HEK293 (cell line): ENCODE data around the gene TRMT1.

ENCODE experiments used
- CTCF ChIA-PET: fragments of 350-600 bp; formaldehyde crosslinking; extraction: SDS; loops from one replicate; lab custom pipeline; 2021; ENCODE audit warnings: antibody characterized with exemption; lab: Yijun Ruan, JAX
- POLR2A ChIA-PET: fragments of 300-600 bp; formaldehyde crosslinking; extraction: SDS; loops from one replicate; lab custom pipeline; 2020; ENCODE audit warnings: antibody characterized with exemption, inconsistent platforms; lab: Yijun Ruan, JAX
- H3K27ac ChIP-seq: fragments of 200-500 bp; sonication (Bioruptor generic); 2 replicates; pipeline ENCODE4 v1.5.1; 2014; ENCODE audit warnings: low read depth, low read length, control low read depth, inconsistent platforms; ENCODE audit errors: extremely low read depth
- H3K36me3 ChIP-seq, 2 experiments: fragments of 200-500 bp in 1 of 2; sonication (Bioruptor generic) in 1 of 2; 1 replicate in 1 of 2; 2 replicates in 1 of 2; pipeline ENCODE4 v1.5.1; 2014 to 2017; ENCODE audit warnings: inconsistent platforms in 2 of 2, low read length in 2 of 2; ENCODE audit not compliant: control insufficient read depth in 2 of 2, insufficient read depth in 1 of 2
- H3K4me1 ChIP-seq: fragments of 200-500 bp; sonication (Bioruptor generic); 2 replicates; pipeline ENCODE4 v1.5.1; 2014; ENCODE audit warnings: mild to moderate bottlenecking, low read length, inconsistent platforms; ENCODE audit not compliant: control insufficient read depth, insufficient read depth
- H3K4me3 ChIP-seq: 2 replicates; pipeline ENCODE4 v1.5.1; 2011; ENCODE audit warnings: low read depth, mild to moderate bottlenecking, control low read depth, low read length, moderate library complexity
- H3K9me3 ChIP-seq: fragments of 200-500 bp; sonication (Bioruptor generic); 2 replicates; pipeline ENCODE4 v1.5.1; 2014; ENCODE audit warnings: low read depth, low read length, inconsistent platforms; ENCODE audit not compliant: control insufficient read depth, insufficient read depth
- GLIS2 ChIP-seq: fragments of 450-650 bp; formaldehyde crosslinking; IDR thresholded peaks from 2 replicates; pipeline ENCODE4 v1.5.1; 2016; ENCODE audit warnings: missing biosample characterization, missing genetic modification characterization
- IKZF3 ChIP-seq: fragments of 450-650 bp; IDR thresholded peaks from 2 replicates; pipeline ENCODE4 v1.5.0; 2018; ENCODE audit warnings: missing biosample characterization, mild to moderate bottlenecking, missing genetic modification characterization, moderate library complexity
- KLF1 ChIP-seq: fragments of 450-650 bp; formaldehyde crosslinking; IDR thresholded peaks from 2 replicates; pipeline ENCODE4 v1.5.1; 2016; ENCODE audit warnings: missing biosample characterization, missing genetic modification characterization
- KLF9 ChIP-seq: fragments of 450-650 bp; formaldehyde crosslinking; IDR thresholded peaks from 2 replicates; pipeline ENCODE4 v1.5.1; 2016; ENCODE audit warnings: missing biosample characterization, missing genetic modification characterization, low read depth
- SCRT2 ChIP-seq: fragments of 450-650 bp; formaldehyde crosslinking; IDR thresholded peaks from 2 replicates; pipeline ENCODE4 v1.5.1; 2016; ENCODE audit warnings: missing biosample characterization, missing genetic modification characterization
- SP7 ChIP-seq: fragments of 450-650 bp; formaldehyde crosslinking; IDR thresholded peaks from 2 replicates; pipeline ENCODE4 v1.5.1; 2016; ENCODE audit warnings: missing biosample characterization, missing genetic modification characterization
- TCF7L2 ChIP-seq: IDR thresholded peaks from 2 replicates; pipeline ENCODE4 v1.6.1; 2011; ENCODE audit warnings: low read depth, mild to moderate bottlenecking, inconsistent platforms, low read length, moderate library complexity, borderline replicate concordance
- ZBTB48 ChIP-seq: fragments of 450-650 bp; formaldehyde crosslinking; IDR thresholded peaks from 2 replicates; pipeline ENCODE4 v1.5.1; 2016; ENCODE audit warnings: missing biosample characterization, missing genetic modification characterization
- ZBTB49 ChIP-seq: fragments of 450-650 bp; formaldehyde crosslinking; IDR thresholded peaks from 2 replicates; pipeline ENCODE4 v1.5.1; 2016; ENCODE audit warnings: missing biosample characterization, missing genetic modification characterization, low read depth
- ZFP69B ChIP-seq: fragments of 450-650 bp; formaldehyde crosslinking; IDR thresholded peaks from 2 replicates; pipeline ENCODE4 v1.5.1; 2016; ENCODE audit warnings: missing biosample characterization, missing genetic modification characterization
- ZIC2 ChIP-seq: fragments of 450-650 bp; formaldehyde crosslinking; IDR thresholded peaks from 2 replicates; pipeline ENCODE4 v1.5.1; 2016; ENCODE audit warnings: missing biosample characterization, missing genetic modification characterization
- ZNF239 ChIP-seq: fragments of 450-650 bp; formaldehyde crosslinking; IDR thresholded peaks from 2 replicates; pipeline ENCODE4 v1.5.1; 2016; ENCODE audit warnings: missing biosample characterization, missing genetic modification characterization
- ZNF341 ChIP-seq: fragments of 450-650 bp; formaldehyde crosslinking; IDR thresholded peaks from 2 replicates; pipeline ENCODE4; 2016; ENCODE audit warnings: low read depth, missing biosample characterization, missing genetic modification characterization
- ZNF391 ChIP-seq: fragments of 450-650 bp; formaldehyde crosslinking; IDR thresholded peaks from 2 replicates; pipeline ENCODE4 v1.5.1; 2016; ENCODE audit warnings: low read depth, missing biosample characterization, missing genetic modification characterization, borderline replicate concordance
- ZNF394 ChIP-seq: fragments of 450-650 bp; formaldehyde crosslinking; IDR thresholded peaks from 2 replicates; pipeline ENCODE4 v1.5.1; 2016; ENCODE audit warnings: missing biosample characterization, missing genetic modification characterization, mild to moderate bottlenecking, moderate library complexity, borderline replicate concordance
- ZNF416 ChIP-seq: fragments of 450-650 bp; formaldehyde crosslinking; IDR thresholded peaks from 2 replicates; pipeline ENCODE4 v1.5.1; 2016; ENCODE audit warnings: missing biosample characterization, missing genetic modification characterization
- ZNF433 ChIP-seq: fragments of 450-650 bp; formaldehyde crosslinking; IDR thresholded peaks from 2 replicates; pipeline ENCODE4 v1.5.1; 2016; ENCODE audit warnings: missing biosample characterization, missing genetic modification characterization, low read depth
- ZNF529 ChIP-seq: fragments of 450-650 bp; formaldehyde crosslinking; IDR thresholded peaks from 2 replicates; pipeline ENCODE4 v1.5.1; 2017; ENCODE audit warnings: missing genetic modification characterization, missing biosample characterization; ENCODE audit not compliant: insufficient replicate concordance
- ZNF596 ChIP-seq: fragments of 450-650 bp; IDR thresholded peaks from 2 replicates; pipeline ENCODE4 v1.5.0; 2018; ENCODE audit warnings: missing biosample characterization, mild to moderate bottlenecking, missing genetic modification characterization, moderate library complexity
- ZNF645 ChIP-seq: fragments of 450-650 bp; formaldehyde crosslinking; IDR thresholded peaks from 2 replicates; pipeline ENCODE4; 2016; ENCODE audit warnings: missing biosample characterization, missing genetic modification characterization
- ZNF768 ChIP-seq: fragments of 450-650 bp; formaldehyde crosslinking; IDR thresholded peaks from 2 replicates; pipeline ENCODE4 v1.5.1; 2018; ENCODE audit warnings: missing biosample characterization, mild to moderate bottlenecking, missing genetic modification characterization
- ZSCAN23 ChIP-seq: fragments of 450-650 bp; formaldehyde crosslinking; IDR thresholded peaks from 2 replicates; pipeline ENCODE4 v1.5.1; 2016; ENCODE audit warnings: missing biosample characterization, missing genetic modification characterization

TRMT1 gene

GRCh38 chr19:13095934-13096927, 20.3 kb downstream of the TRMT1 start (continued):
- TF ChIP-seq ZNF596 (peak; percentile 49; the same call in 1 of the 2 replicates), SP7 (peak; percentile 47; the same call in 1 of the 2 replicates), ZIC2 (tag by site-specific recombination) (peak; percentile 60; the same call in 1 of the 2 replicates), ZBTB49 (tag by site-specific recombination) (no peak), ZNF416 (tag by site-specific recombination) (no peak), ZFP69B (tag by site-specific recombination) (no peak), TCF7L2 (0 out of 2 replicates have a peak, but pooled peaks have one; percentile 54)

GRCh38 chr19:13095393-13095784, 21.2 kb downstream of the TRMT1 start:
- H3K27ac ChIP-seq, result no peak overlapping the region
- H3K36me3 ChIP-seq, result peaks cover 0 to 14% of the 10 kb centered on the region in 2 experiments; a peak in 1 of 3 replicates
- no peaks in the 10 kb centered on the region for H3K9me3 ChIP-seq
- H3K4me1 ChIP-seq, result no peaks in the 10 kb centered on the region
- no peak overlapping the region for H3K4me3 ChIP-seq
- ChIA-PET POLR2A (interaction anchor here (0.5 to 1.8 kb wide), 6 partner anchors 53 to 339 kb away, joined by 3 to 9 read pairs (median 6); partner anchors contain the start of gene DAND5), CTCF (interaction anchor here (1.5 to 7.7 kb wide), 5 partner anchors 20 to 130 kb away, joined by 6 to 274 read pairs (median 46); no protein-coding TSS in a partner anchor)
- TF ChIP-seq GLIS2 (tag by site-specific recombination) (0 out of 2 replicates have a peak, but pooled peaks have one; percentile 13), ZNF645 (tag by site-specific recombination) (no peak), IKZF3 (tag by site-specific recombination) (0 out of 2 replicates have a peak, but pooled peaks have one; percentile 8)

GRCh38 chr19:13094771-13095392, 21.7 kb downstream of the TRMT1 start:
- H3K27ac ChIP-seq, result no peak overlapping the region
- POLR2A ChIA-PET, result interaction anchor here (0.5 to 1.8 kb wide), 5 partner anchors 54 to 126 kb away, joined by 3 to 9 read pairs (median 6); partner anchors contain the start of gene DAND5
- no peaks in the 10 kb centered on the region for H3K9me3 ChIP-seq
- H3K4me1 ChIP-seq, result no peaks in the 10 kb centered on the region
- H3K4me3 ChIP-seq, result no peak overlapping the region
- peaks cover 0 to 9% of the 10 kb centered on the region in 2 experiments; a peak in 1 of 3 replicates for H3K36me3 ChIP-seq
- TF ChIP-seq KLF9 (tag by site-specific recombination) (no peak), ZNF433 (tag by site-specific recombination) (no peak), ZNF391 (tag by site-specific recombination) (no peak), ZIC2 (tag by site-specific recombination) (peak; percentile 14; the same call in 1 of the 2 replicates), ZNF239 (tag by site-specific recombination) (no peak), ZBTB48 (tag by site-specific recombination) (0 out of 2 replicates have a peak, but pooled peaks have one; percentile 18), ZNF341 (tag by site-specific recombination) (0 out of 2 replicates have a peak, but pooled peaks have one; percentile 16), ZNF529 (tag by site-specific recombination) (no peak), KLF1 (peak; percentile 57; the same call in 1 of the 2 replicates), SCRT2 (tag by site-specific recombination) (no peak), ZNF394 (tag by site-specific recombination) (peak; percentile 85), ZSCAN23 (tag by site-specific recombination) (no peak), ZNF768 (tag by site-specific recombination) (no peak)
- CTCF ChIA-PET, result interaction anchor here (1.0 to 7.7 kb wide), 20 partner anchors 9 to 183 kb away, joined by 3 to 274 read pairs (median 6); no protein-coding TSS in a partner anchor
